B cell (primary cell): ENCODE measurements around the gene KCNN1. TPM values are rescaled to one million over a fixed set of nuclear protein-coding genes. Genes with fewer than 3 reads are reported as not detected.

Experiments
- ATAC-seq: fragments of 200-7000 bp; cut with Tn5 transposase; one replicate; pipeline ENCODE4 v1.10.0; 2021; ENCODE audit warnings: low read depth, mild to moderate bottlenecking, moderate number of reproducible peaks, moderate library complexity
- CTCF ChIA-PET: fragments of 350-600 bp; sonication (Branson Sonifier 250); formaldehyde crosslinking; loops from one replicate; lab custom pipeline; 2021; ENCODE audit warnings: antibody characterized with exemption, inconsistent platforms; lab: Charles Lee
- POLR2A ChIA-PET: fragments of 350-600 bp; sonication (Branson Sonifier 250); formaldehyde crosslinking; loops from one replicate; lab custom pipeline; 2021; ENCODE audit warnings: antibody characterized with exemption; lab: Charles Lee
- DNase-seq: peaks from one replicate; pipeline ENCODE4 v3.0.0; 2013
- H2AFZ ChIP-seq: 2 replicates; pipeline ENCODE4 v1.6.1; 2012; ENCODE audit warnings: mild to moderate bottlenecking, low read depth, low read length; ENCODE audit not compliant: insufficient read depth, poor library complexity, severe bottlenecking
- H3K27ac ChIP-seq, 2 donors: 1 replicate in 1 of 2; 2 replicates in 1 of 2; pipeline ENCODE4 v1.5.1; 2012 to 2013; ENCODE audit warnings: low read length in 2 of 2, mild to moderate bottlenecking in 2 of 2, moderate library complexity in 1 of 2
- H3K27me3 ChIP-seq, 4 experiments: fragments of 200-600 bp in 1 of 4; sonication (generic) in 1 of 4; replicated peaks in 1 of 4; 1 replicate in 2 of 4; 2 replicates in 2 of 4; pipeline versions ENCODE4 v1.6.1 to v1.7.0; 2013 to 2016; ENCODE audit warnings: low read length in 3 of 4, mild to moderate bottlenecking in 2 of 4, mixed read lengths in 1 of 4, moderate library complexity in 1 of 4; ENCODE audit not compliant: insufficient read depth in 4 of 4, control insufficient read depth in 3 of 4; ENCODE audit errors: control extremely low read depth in 1 of 4
- H3K36me3 ChIP-seq, 2 experiments: replicated peaks in 1 of 2; 1 replicate in 1 of 2; 2 replicates in 1 of 2; pipeline versions ENCODE4 v1.6.1 to v1.7.1; 2013; ENCODE audit warnings: low read length in 1 of 2; ENCODE audit not compliant: insufficient read depth in 2 of 2, control insufficient read depth in 1 of 2; ENCODE audit errors: control extremely low read depth in 1 of 2, extremely low read depth in 1 of 2
- H3K4me1 ChIP-seq, 2 donors: fragments of 200-600 bp in 1 of 2; sonication (generic) in 1 of 2; 1 replicate in 1 of 2; 2 replicates in 1 of 2; pipeline versions ENCODE4 v1.5.1 to v1.6.1; 2013 to 2017; ENCODE audit warnings: low read length in 2 of 2; ENCODE audit not compliant: control insufficient read depth in 2 of 2, insufficient read depth in 2 of 2
- H3K4me2 ChIP-seq: replicated peaks from 2 replicates; pipeline ENCODE3; 2012; ENCODE audit warnings: mild to moderate bottlenecking, low read depth, low read length; ENCODE audit not compliant: poor library complexity, severe bottlenecking
- H3K4me3 ChIP-seq, 5 experiments: fragments of 200-600 bp in 1 of 5; sonication (generic) in 1 of 5; 1 replicate in 3 of 5; 2 replicates in 2 of 5; pipeline versions ENCODE4 v1.5.1 to v1.7.0; 2011 to 2016; ENCODE audit warnings: low read length in 4 of 5, mild to moderate bottlenecking in 4 of 5, low read depth in 2 of 5, control low read depth in 1 of 5, moderate library complexity in 1 of 5; ENCODE audit not compliant: insufficient read depth in 1 of 5; ENCODE audit errors: control extremely low read depth in 1 of 5, extremely low read depth in 1 of 5
- H3K79me2 ChIP-seq: fragments of 200-600 bp; sonication (generic); one replicate; pipeline ENCODE4 v1.6.0; 2016; ENCODE audit warnings: low read length; ENCODE audit not compliant: control insufficient read depth, insufficient read depth
- H3K9ac ChIP-seq: fragments of 200-600 bp; sonication (generic); 2 replicates; pipeline ENCODE4 v1.6.1; 2017; ENCODE audit warnings: mild to moderate bottlenecking, low read length, moderate library complexity
- H3K9me3 ChIP-seq, 3 donors: one replicate each; pipeline versions ENCODE4 v1.6.1 to v1.7.1; 2013; ENCODE audit warnings: low read length in 2 of 3; ENCODE audit not compliant: control insufficient read depth in 2 of 3, insufficient read depth in 1 of 3; ENCODE audit errors: control extremely low read depth in 1 of 3
- H4K20me1 ChIP-seq: 2 replicates; pipeline ENCODE4 v1.6.0; 2012; ENCODE audit warnings: mild to moderate bottlenecking, low read length; ENCODE audit not compliant: insufficient read depth, control insufficient read depth, poor library complexity, severe bottlenecking
- H3K27ac Mint-ChIP-seq: one replicate; pipeline ENCODE4 v1.8.0; 2021; ENCODE audit warnings: mixed read lengths
- H3K27me3 Mint-ChIP-seq: one replicate; pipeline ENCODE4 v1.8.0; 2021; ENCODE audit warnings: mixed read lengths
- H3K4me1 Mint-ChIP-seq: one replicate; pipeline ENCODE4 v1.8.0; 2021; ENCODE audit warnings: mixed read lengths
- H3K4me3 Mint-ChIP-seq: one replicate; pipeline ENCODE4 v1.8.0; 2021; ENCODE audit warnings: mixed read lengths
- H3K9me3 Mint-ChIP-seq: one replicate; pipeline ENCODE4 v1.8.0; 2022; ENCODE audit warnings: mixed read lengths; ENCODE audit not compliant: insufficient read depth
- EZH2 ChIP-seq: IDR thresholded peaks from 2 replicates; pipeline ENCODE4 v1.6.1; 2012; ENCODE audit warnings: borderline replicate concordance, low read depth, mild to moderate bottlenecking, moderate library complexity, low read length; ENCODE audit not compliant: insufficient read depth, poor library complexity, severe bottlenecking
- WGBS: methylation state at CpG from one replicate; pipeline ENCODE4 v1.1.5; 2013; ENCODE audit warnings: missing lambda C conversion rate; ENCODE audit not compliant: insufficient coverage; 5-methylcytosine and 5-hydroxymethylcytosine counted together
- intact Hi-C: fragments of 100-400 bp; cut with micrococcal nuclease; formaldehyde crosslinking; loops from one replicate; pipeline ENCODE4 v1.10.0; 2022
- polyA plus RNA-seq: library from polyadenylated mRNA; depleted of rRNA; stranded (reverse); fragments of >200 nt; gene quantifications from 2 replicates; pipeline ENCODE4 v1.2.3, GENCODE V29; 2012
- total RNA-seq, 2 donors: library from RNA; stranded (reverse); fragments of 120-200 nt in 1 of 2; gene quantifications; 1 replicate in 1 of 2; 2 replicates in 1 of 2; pipeline versions ENCODE4 v1.2.3 to v1.2.4, GENCODE V29; 2013 to 2022
- TF ChIP-seq, protein P1 (sequence below): fragments of 200-600 bp; IDR thresholded peaks from one replicate; pipeline ENCODE4 v1.8.0; 2022; ENCODE audit warnings: antibody characterized with exemption, mild to moderate bottlenecking

The KCNN1 gene
- total and polyA plus RNA-seq, 2 donors (not counting 1 experiment from before 2014, with no cell fraction given) = 0.04 TPM; not detected in 1

DNA sequence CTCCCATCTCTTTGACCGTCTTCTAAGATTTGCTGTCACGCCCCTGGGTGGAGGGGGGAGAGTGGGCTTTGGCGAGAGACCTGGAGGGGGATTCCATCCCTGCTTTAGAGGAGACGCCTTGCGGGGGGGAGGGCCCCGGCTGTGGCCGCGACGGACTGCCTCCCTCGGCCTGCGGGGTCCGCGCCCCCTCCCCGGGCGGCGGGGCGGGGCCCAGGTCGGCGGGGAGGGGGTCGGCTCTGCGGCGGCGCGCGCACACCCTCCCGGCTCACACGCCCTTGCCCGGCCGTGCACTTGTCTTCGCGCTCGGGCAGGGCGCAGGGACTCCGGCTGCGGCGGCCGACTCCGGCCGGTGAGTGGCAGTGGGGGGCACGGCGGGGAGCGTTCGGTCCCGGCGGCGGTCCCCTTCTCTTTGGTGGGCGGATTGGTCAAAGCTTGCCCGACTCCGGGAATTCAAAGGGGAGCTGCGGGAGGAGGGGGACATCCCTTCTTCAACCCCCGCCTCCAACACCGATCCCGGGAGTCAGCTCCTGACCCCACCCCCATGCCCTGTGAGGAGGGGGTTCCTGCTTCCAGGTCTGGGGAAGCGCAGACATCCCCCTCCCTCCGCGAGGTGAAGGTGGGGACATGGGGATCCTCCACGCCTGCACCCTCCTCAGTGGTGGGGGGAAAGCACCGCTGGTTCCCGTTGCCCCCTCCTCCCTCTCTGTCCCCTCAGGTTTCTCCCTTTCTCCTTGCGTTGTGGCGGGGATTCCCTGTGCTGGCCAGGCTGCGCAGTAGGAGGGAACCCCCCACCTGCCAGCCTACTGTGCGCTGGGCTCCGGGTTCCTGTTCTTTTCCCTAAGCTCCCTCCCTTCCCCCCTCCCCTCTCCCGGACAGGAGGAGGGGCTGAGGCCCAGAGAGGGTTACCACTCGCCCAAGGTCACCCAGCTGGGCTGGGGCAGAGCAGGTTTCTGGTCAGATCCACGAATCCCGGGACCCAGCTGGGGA lies 14.6 kb upstream of the KCNN1 start:
- H3K27me3 Mint-ChIP-seq = peaks cover 32% of the 10 kb centered on the region
- WGBS = 2% methylated on average over 47 of the region's 68 CpGs
- peak overlapping the region; percentile 94 for H3K4me2 ChIP-seq
- no peaks in the 10 kb centered on the region for H3K36me3 ChIP-seq
- H2AFZ ChIP-seq = no peak overlapping the region
- H3K4me1 Mint-ChIP-seq = peaks cover 43% of the 10 kb centered on the region
- ATAC-seq = no peak
- H4K20me1 ChIP-seq = peaks cover 15% of the 10 kb centered on the region
- peak overlapping the region; percentile 67 for H3K4me3 Mint-ChIP-seq
- peaks cover 0 to 20% (median 0%) of the 10 kb centered on the region in 3 donors for H3K9me3 ChIP-seq
- peak; percentile 62 for DNase-seq
- peak overlapping the region; percentile 41 for H3K9ac ChIP-seq
- H3K9me3 Mint-ChIP-seq = no peaks in the 10 kb centered on the region
- ChIA-PET POLR2A (no interaction called here), CTCF (interaction anchor here (0.6 to 1.5 kb wide), 9 partner anchors 12 to 422 kb away, joined by 3 to 7 read pairs (median 4); partner anchors contain the start of gene CCDC124)
- H3K27me3 ChIP-seq = peaks cover 0 to 69% (median 41%) of the 10 kb centered on the region in 4 experiments
- peak overlapping the region; percentile 15 for H3K27ac Mint-ChIP-seq
- TF ChIP-seq EZH2 = peak; percentile 91
- TF ChIP-seq, protein P1, sequence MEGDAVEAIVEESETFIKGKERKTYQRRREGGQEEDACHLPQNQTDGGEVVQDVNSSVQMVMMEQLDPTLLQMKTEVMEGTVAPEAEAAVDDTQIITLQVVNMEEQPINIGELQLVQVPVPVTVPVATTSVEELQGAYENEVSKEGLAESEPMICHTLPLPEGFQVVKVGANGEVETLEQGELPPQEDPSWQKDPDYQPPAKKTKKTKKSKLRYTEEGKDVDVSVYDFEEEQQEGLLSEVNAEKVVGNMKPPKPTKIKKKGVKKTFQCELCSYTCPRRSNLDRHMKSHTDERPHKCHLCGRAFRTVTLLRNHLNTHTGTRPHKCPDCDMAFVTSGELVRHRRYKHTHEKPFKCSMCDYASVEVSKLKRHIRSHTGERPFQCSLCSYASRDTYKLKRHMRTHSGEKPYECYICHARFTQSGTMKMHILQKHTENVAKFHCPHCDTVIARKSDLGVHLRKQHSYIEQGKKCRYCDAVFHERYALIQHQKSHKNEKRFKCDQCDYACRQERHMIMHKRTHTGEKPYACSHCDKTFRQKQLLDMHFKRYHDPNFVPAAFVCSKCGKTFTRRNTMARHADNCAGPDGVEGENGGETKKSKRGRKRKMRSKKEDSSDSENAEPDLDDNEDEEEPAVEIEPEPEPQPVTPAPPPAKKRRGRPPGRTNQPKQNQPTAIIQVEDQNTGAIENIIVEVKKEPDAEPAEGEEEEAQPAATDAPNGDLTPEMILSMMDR = no peak
- H3K79me2 ChIP-seq = no peaks in the 10 kb centered on the region
- peak overlapping the region in 1 of 5 experiments; percentile 43 for H3K4me3 ChIP-seq
- H3K4me1 ChIP-seq = peaks cover 51 to 55% of the 10 kb centered on the region in 2 donors
- no peak overlapping the region for H3K27ac ChIP-seq
- intact Hi-C loops = loop anchor here (2.0 kb wide), 1 partner anchor 27 kb away; no protein-coding TSS in a partner anchor
